ENCODE measurements around the gene GALNT2.

- TF ChIP-seq CTCF (IDR thresholded peaks at IDR 0.05) (no peak), POLR2AphosphoS5 (IDR thresholded peaks at IDR 0.05) (no peak), POLR2A (IDR thresholded peaks at IDR 0.05) (no peak)
Measured at GRCh38 chr1:230327892-230328284, 260.9 kb downstream of the GALNT2 start.
